Osteoblast (primary cell): ENCODE measurements around the gene ZMYM2. TPM values are rescaled to one million over a fixed set of nuclear protein-coding genes. Genes with fewer than 3 reads are reported as not detected.
A peak's percentile ranks its signal among the peaks of the same experiment; 100 is the strongest.

Experiments
- DNase-seq: peaks from one replicate; pipeline ENCODE4 v3.0.0; 2011; ENCODE audit warnings: low spot score, mixed read lengths; ENCODE audit not compliant: insufficient read length; ENCODE audit errors: missing footprints
- H2AFZ ChIP-seq: 2 replicates; pipeline ENCODE4 v1.6.0; 2011; ENCODE audit warnings: mild to moderate bottlenecking, low read length
- H3K27ac ChIP-seq: 2 replicates; pipeline ENCODE4 v1.5.1; 2011; ENCODE audit warnings: mild to moderate bottlenecking, low read depth, low read length, moderate library complexity
- H3K27me3 ChIP-seq: 2 replicates; pipeline ENCODE4 v1.6.0; 2012; ENCODE audit warnings: mild to moderate bottlenecking, control low read depth, inconsistent platforms, low read length, moderate library complexity; ENCODE audit not compliant: insufficient read depth
- H3K36me3 ChIP-seq: 2 replicates; pipeline ENCODE4 v1.5.1; 2011; ENCODE audit warnings: mild to moderate bottlenecking, low read length, control low read depth, moderate library complexity; ENCODE audit not compliant: insufficient read depth
- H3K4me1 ChIP-seq: 2 replicates; pipeline ENCODE4 v1.5.1; 2011; ENCODE audit warnings: mild to moderate bottlenecking, low read length, control low read depth, moderate library complexity; ENCODE audit not compliant: insufficient read depth
- H3K4me2 ChIP-seq: 2 replicates; pipeline ENCODE4 v1.6.0; 2011; ENCODE audit warnings: mild to moderate bottlenecking, low read length; ENCODE audit not compliant: insufficient read depth
- H3K4me3 ChIP-seq: fragments of 200-600 bp; sonication (generic); 3 replicates; pipeline ENCODE4 v1.5.1; 2012; ENCODE audit warnings: mild to moderate bottlenecking, low read length, inconsistent platforms; ENCODE audit not compliant: insufficient read depth
- H3K79me2 ChIP-seq: 2 replicates; pipeline ENCODE4 v1.6.0; 2012; ENCODE audit warnings: mild to moderate bottlenecking, low read length, control low read depth, inconsistent platforms; ENCODE audit not compliant: insufficient read depth
- H3K9me3 ChIP-seq: 2 replicates; pipeline ENCODE4 v1.5.1; 2011; ENCODE audit warnings: low read depth, low read length, control low read depth
- H4K20me1 ChIP-seq: 2 replicates; pipeline ENCODE4 v1.6.0; 2012; ENCODE audit warnings: mild to moderate bottlenecking, low read length, control low read depth; ENCODE audit not compliant: insufficient read depth
- CTCF ChIP-seq: IDR thresholded peaks from 2 replicates; pipeline ENCODE4 v1.5.1; 2011; ENCODE audit warnings: mild to moderate bottlenecking, low read depth, low read length, moderate library complexity; ENCODE audit errors: extremely low read depth
- total RNA-seq: library from RNA; depleted of rRNA; stranded (reverse); fragments of >200 nt; gene quantifications from 2 replicates; pipeline ENCODE4 v1.2.3, GENCODE V29; 2012

Gene ZMYM2
- total RNA-seq, 1 donor, result 65.5 TPM

GRCh38 chr13:19982447-19983043 is 24.0 kb downstream of the ZMYM2 start:
- Histone ChIP-seq H4K20me1 (peaks cover 21% of the 10 kb centered on the region), H3K9me3 (no peaks in the 10 kb centered on the region), H3K4me1 (peaks cover 4% of the 10 kb centered on the region), H2AFZ (no peak overlapping the region), H3K27me3 (no peaks in the 10 kb centered on the region), H3K27ac (no peak overlapping the region), H3K4me3 (no peak overlapping the region), H3K79me2 (peaks cover 67% of the 10 kb centered on the region), H3K36me3 (peaks cover 10% of the 10 kb centered on the region), H3K4me2 (no peak overlapping the region)
- DNase-seq, result no peak
- TF ChIP-seq CTCF, result no peak

DNA sequence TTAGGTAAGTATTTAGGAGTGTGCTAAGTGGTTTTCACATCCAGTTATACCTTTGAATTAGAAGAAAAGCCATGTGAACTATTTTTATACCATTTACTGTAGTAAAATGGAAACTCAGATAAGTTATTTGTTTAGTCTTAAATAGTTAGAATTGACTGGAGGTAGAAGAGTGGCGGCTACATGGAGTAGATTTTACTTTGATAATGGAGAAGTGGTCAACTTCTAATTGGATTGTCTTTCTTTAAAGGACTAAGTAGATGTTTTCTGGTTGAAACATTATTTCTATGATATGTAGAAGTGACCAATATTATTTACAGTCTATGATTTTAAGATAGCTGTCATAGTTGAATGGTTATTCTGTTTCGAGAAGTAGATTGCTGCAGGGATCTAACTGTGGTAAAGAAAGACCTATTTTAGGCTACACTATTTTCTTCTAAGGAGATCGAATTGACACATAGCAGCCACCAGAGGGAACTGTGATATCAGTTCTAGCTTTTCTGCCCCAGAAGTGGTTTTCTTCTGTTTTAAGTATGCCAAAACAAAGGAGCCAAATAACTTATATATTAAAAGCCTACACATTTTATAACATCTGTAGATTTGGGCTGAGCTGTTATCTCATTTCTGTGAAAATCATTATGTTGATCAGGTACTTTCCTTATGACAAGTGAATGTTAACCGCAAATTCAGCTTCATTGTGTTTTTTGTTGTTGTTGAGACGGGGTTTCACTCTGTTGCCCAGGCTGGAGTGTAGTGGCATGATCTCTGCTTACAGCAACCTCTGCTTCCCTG is 26.1 kb downstream of the ZMYM2 start:
- peaks cover 20% of the 10 kb centered on the region for H4K20me1 ChIP-seq
- no peaks in the 10 kb centered on the region for H3K9me3 ChIP-seq
- no peaks in the 10 kb centered on the region for H3K27me3 ChIP-seq
- peaks cover 73% of the 10 kb centered on the region for H3K79me2 ChIP-seq
- H2AFZ ChIP-seq, result no peak overlapping the region
- H3K36me3 ChIP-seq, result no peaks in the 10 kb centered on the region
- peaks cover 4% of the 10 kb centered on the region for H3K4me1 ChIP-seq
- peak; percentile 67 for TF ChIP-seq CTCF
- H3K4me2 ChIP-seq, result no peak overlapping the region
- no peak overlapping the region for H3K4me3 ChIP-seq
- DNase-seq, result peak; percentile 84
- H3K27ac ChIP-seq, result peak overlapping the region; percentile 8

DNA sequence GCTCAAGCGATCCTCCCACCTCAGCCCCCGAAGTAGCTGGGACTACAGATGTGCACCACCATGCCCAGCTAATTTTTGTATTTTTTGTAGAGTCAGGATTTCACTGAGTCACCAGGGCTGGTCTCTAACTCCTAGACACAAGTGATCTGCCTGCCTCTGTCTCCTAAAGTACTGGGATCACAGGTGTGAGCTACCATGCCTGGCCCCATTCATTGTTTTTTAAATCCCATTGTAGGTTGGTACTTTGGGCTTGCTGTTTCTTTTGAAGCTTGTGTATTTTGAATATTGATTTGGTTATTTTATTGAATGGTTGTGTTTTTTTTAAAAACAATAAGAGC is 26.7 kb downstream of the ZMYM2 start:
- Histone ChIP-seq H2AFZ (no peak overlapping the region), H3K4me2 (no peak overlapping the region), H3K4me3 (no peak overlapping the region), H3K79me2 (peaks cover 76% of the 10 kb centered on the region), H3K9me3 (no peaks in the 10 kb centered on the region), H3K27me3 (no peaks in the 10 kb centered on the region), H3K27ac (peak overlapping the region; percentile 8), H3K36me3 (no peaks in the 10 kb centered on the region), H3K4me1 (peaks cover 4% of the 10 kb centered on the region), H4K20me1 (peaks cover 20% of the 10 kb centered on the region)
- DNase-seq, result no peak
- no peak for TF ChIP-seq CTCF

- Histone ChIP-seq H4K20me1 (peaks cover 14% of the 10 kb centered on the region), H3K9me3 (no peaks in the 10 kb centered on the region), H3K79me2 (peaks cover 82% of the 10 kb centered on the region), H3K4me2 (no peak overlapping the region), H3K4me3 (no peak overlapping the region), H3K27ac (no peak overlapping the region), H3K36me3 (peaks cover 32% of the 10 kb centered on the region), H3K27me3 (no peaks in the 10 kb centered on the region), H2AFZ (no peak overlapping the region), H3K4me1 (no peaks in the 10 kb centered on the region)
- no peak for TF ChIP-seq CTCF
- no peak for DNase-seq
These were observed 33.0 kb downstream of the ZMYM2 start for GRCh38 chr13:19991531-19991930.
